CD4-positive, alpha-beta T cell (primary cell): ENCODE measurements around the gene IL4I1. TPM values are rescaled to one million over a fixed set of nuclear protein-coding genes. Genes with fewer than 3 reads are reported as not detected.

Experiments
- ATAC-seq: fragments of 200-7000 bp; cut with Tn5 transposase; one replicate; pipeline ENCODE4 v1.10.0; 2022; ENCODE audit warnings: mild to moderate bottlenecking; ENCODE audit not compliant: poor library complexity
- CTCF ChIA-PET: fragments of 350-600 bp; sonication (Branson Sonifier 250); formaldehyde crosslinking; loops from one replicate; lab custom pipeline; 2021; ENCODE audit warnings: antibody characterized with exemption, inconsistent platforms; lab: Charles Lee
- POLR2A ChIA-PET: fragments of 350-600 bp; sonication (Branson Sonifier 250); formaldehyde crosslinking; loops from one replicate; lab custom pipeline; 2021; ENCODE audit warnings: antibody characterized with exemption, inconsistent platforms; lab: Charles Lee
- DNase-seq, 14 experiments: peaks; one replicate each; pipeline ENCODE4 v3.0.0-alpha.2; 2013 to 2020; ENCODE audit warnings: mixed read lengths in 2 of 14
- H3K27ac ChIP-seq, 2 donors: one replicate each; pipeline versions ENCODE4 v1.5.1 to v1.7.0; 2013; ENCODE audit warnings: low read length in 2 of 2, low read depth in 1 of 2, mild to moderate bottlenecking in 1 of 2
- H3K27me3 ChIP-seq, 2 experiments: 1 replicate in 1 of 2; 2 replicates in 1 of 2; pipeline versions ENCODE4 v1.6.1 to v1.7.0; 2013; ENCODE audit warnings: low read length in 2 of 2, control low read depth in 1 of 2, mild to moderate bottlenecking in 1 of 2, moderate library complexity in 1 of 2; ENCODE audit not compliant: insufficient read depth in 2 of 2, control insufficient read depth in 1 of 2
- H3K36me3 ChIP-seq: one replicate; pipeline ENCODE4 v1.6.1; 2013; ENCODE audit warnings: low read length, control low read depth; ENCODE audit not compliant: insufficient read depth
- H3K4me1 ChIP-seq: one replicate; pipeline ENCODE4 v1.6.1; 2013; ENCODE audit warnings: low read length, control low read depth; ENCODE audit not compliant: insufficient read depth
- H3K4me3 ChIP-seq: one replicate; pipeline ENCODE4 v1.5.1; 2013; ENCODE audit warnings: mild to moderate bottlenecking, low read length, moderate library complexity
- H3K9me3 ChIP-seq, 2 experiments: 1 replicate in 1 of 2; 2 replicates in 1 of 2; pipeline versions ENCODE4 v1.6.1 to v1.7.0; 2013; ENCODE audit warnings: low read length in 2 of 2, mild to moderate bottlenecking in 2 of 2, control low read depth in 1 of 2, moderate library complexity in 1 of 2; ENCODE audit not compliant: control insufficient read depth in 1 of 2, insufficient read depth in 1 of 2
- H3K27ac Mint-ChIP-seq: one replicate; pipeline ENCODE4 v1.8.0; 2020; ENCODE audit warnings: mixed read lengths
- H3K27me3 Mint-ChIP-seq: one replicate; pipeline ENCODE4 v1.8.0; 2021; ENCODE audit warnings: mixed read lengths
- H3K36me3 Mint-ChIP-seq: one replicate; pipeline ENCODE4 v1.8.0; 2021; ENCODE audit warnings: low read depth, mixed read lengths
- H3K4me1 Mint-ChIP-seq: one replicate; pipeline ENCODE4 v1.8.0; 2021; ENCODE audit warnings: low read depth, mixed read lengths
- H3K4me3 Mint-ChIP-seq: one replicate; pipeline ENCODE4 v1.8.0; 2020; ENCODE audit warnings: mild to moderate bottlenecking, mixed read lengths
- H3K9me3 Mint-ChIP-seq: one replicate; pipeline ENCODE4 v1.8.0; 2020; ENCODE audit warnings: mixed read lengths
- CTCF ChIP-seq: fragments of 200-600 bp; IDR thresholded peaks from one replicate; pipeline ENCODE4 v1.8.0; 2022; ENCODE audit warnings: antibody characterized with exemption, mild to moderate bottlenecking
- intact Hi-C, 2 experiments: fragments of 100-400 bp; cut with DNase I in 1 of 2; cut with micrococcal nuclease in 1 of 2; formaldehyde crosslinking; loops; one replicate each; pipeline versions ENCODE4 v1.15.1 to v1.9.0; 2023 to 2025; cut with DNase I, micrococcal nuclease
- total RNA-seq, 174 experiments: library from RNA in 2 of 174; stranded (reverse) in 2 of 174; gene quantifications; one replicate each; pipeline ENCODE4 v1.2.3 and lab custom pipeline; 2021 to 2026

The IL4I1 gene
- total RNA-seq, 2 experiments from 2014 or later: 4.7 to 5.4 TPM

- Histone ChIP-seq H3K9me3 (no peaks in the 10 kb centered on the region), H3K27ac (no peak overlapping the region), H3K4me1 (peaks cover 73% of the 10 kb centered on the region), H3K36me3 (peaks cover 64% of the 10 kb centered on the region), H3K27me3 (no peaks in the 10 kb centered on the region), H3K4me3 (no peak overlapping the region)
- no peak overlapping the region for H3K4me3 Mint-ChIP-seq
- H3K4me1 Mint-ChIP-seq: peaks cover 26% of the 10 kb centered on the region
- no peaks in the 10 kb centered on the region for H3K9me3 Mint-ChIP-seq
- ATAC-seq (no peak), DNase-seq (peak in 1 of 14 experiments; percentile 18)
- intact Hi-C loops: no loop called here
- peaks cover 68% of the 10 kb centered on the region for H3K36me3 Mint-ChIP-seq
- TF ChIP-seq CTCF: no peak
- H3K27ac Mint-ChIP-seq: no peak overlapping the region
- H3K27me3 Mint-ChIP-seq: peaks cover under 1% of the 10 kb centered on the region
- POLR2A ChIA-PET: no interaction called here
- CTCF ChIA-PET: no interaction called here
Measured at GRCh38 chr19:49924004-49924880, 27.6 kb upstream of the IL4I1 start.

- ChIA-PET CTCF (no interaction called here), POLR2A (no interaction called here)
- Mint-ChIP-seq H3K9me3 (no peaks in the 10 kb centered on the region), H3K4me3 (no peak overlapping the region), H3K4me1 (peaks cover 20% of the 10 kb centered on the region), H3K27me3 (no peaks in the 10 kb centered on the region), H3K27ac (no peak overlapping the region), H3K36me3 (peaks cover 63% of the 10 kb centered on the region)
- Histone ChIP-seq H3K27ac (no peak overlapping the region), H3K9me3 (no peaks in the 10 kb centered on the region), H3K4me3 (no peak overlapping the region), H3K4me1 (peaks cover 68% of the 10 kb centered on the region), H3K27me3 (no peaks in the 10 kb centered on the region), H3K36me3 (peaks cover 67% of the 10 kb centered on the region)
- intact Hi-C loops: no loop called here
- ATAC-seq (no peak), DNase-seq (peak in 2 of 14 experiments; percentile 36 to 49)
- TF ChIP-seq CTCF: no peak
Measured at GRCh38 chr19:49923055-49924003, 26.6 kb upstream of the IL4I1 start.

GRCh38 chr19:49921871-49922795 lies 25.4 kb upstream of the IL4I1 start:
- no peak for ATAC-seq
- no peaks in the 10 kb centered on the region for H3K27me3 Mint-ChIP-seq
- CTCF ChIA-PET: no interaction called here
- H3K4me1 ChIP-seq: peaks cover 57% of the 10 kb centered on the region
- H3K4me1 Mint-ChIP-seq: peaks cover 14% of the 10 kb centered on the region
- no peaks in the 10 kb centered on the region for H3K9me3 ChIP-seq
- no peaks in the 10 kb centered on the region for H3K9me3 Mint-ChIP-seq
- H3K4me3 ChIP-seq: no peak overlapping the region
- POLR2A ChIA-PET: no interaction called here
- intact Hi-C loops: no loop called here
- H3K4me3 Mint-ChIP-seq: no peak overlapping the region
- no peak overlapping the region for H3K27ac ChIP-seq
- no peaks in the 10 kb centered on the region for H3K27me3 ChIP-seq
- peaks cover 71% of the 10 kb centered on the region for H3K36me3 ChIP-seq
- peak overlapping the region; percentile 36 for H3K27ac Mint-ChIP-seq
- peaks cover 60% of the 10 kb centered on the region for H3K36me3 Mint-ChIP-seq
- DNase-seq: peak in 1 of 14 experiments; percentile 52
- TF ChIP-seq CTCF: no peak
